Measurements from ENCODE around the gene ELN. TPM values are rescaled to one million over a fixed set of nuclear protein-coding genes. Genes with fewer than 3 reads are reported as not detected.
"Not testable (repeated sequence)": the region's sequence is repeated elsewhere in the genome, so short reads cannot be mapped to it uniquely, and the experiment has no call there.

Gene ELN
- total RNA-seq, 2 experiments from 2014 or later: not detected

GRCh38 chr7:74043523-74043951 is 15.6 kb downstream of the ELN start:
- H3K4me1 Mint-ChIP-seq: no peaks in the 10 kb centered on the region
- no peaks in the 10 kb centered on the region for H3K27me3 Mint-ChIP-seq
- DNase-seq: no peak
- CTCF ChIA-PET: no interaction called here
- POLR2A ChIA-PET: no interaction called here
- no peaks in the 10 kb centered on the region for H3K36me3 Mint-ChIP-seq (ENCODE audit: low read depth)
- no peak overlapping the region for H3K4me3 Mint-ChIP-seq
- no peak overlapping the region for H3K27ac Mint-ChIP-seq
- H3K9me3 Mint-ChIP-seq: no peaks in the 10 kb centered on the region

GRCh38 chr7:74044366-74045350 is 16.7 kb downstream of the ELN start:
- no peak overlapping the region for H3K27ac Mint-ChIP-seq
- H3K4me3 Mint-ChIP-seq: no peak overlapping the region
- CTCF ChIA-PET: interaction anchor here (2.6 kb wide), 1 partner anchor 18 kb away, joined by 8 read pairs; no protein-coding TSS in a partner anchor
- DNase-seq: no peak
- H3K36me3 Mint-ChIP-seq (ENCODE audit: low read depth): no peaks in the 10 kb centered on the region
- H3K4me1 Mint-ChIP-seq: no peaks in the 10 kb centered on the region
- H3K9me3 Mint-ChIP-seq: no peaks in the 10 kb centered on the region
- POLR2A ChIA-PET: interaction anchor here (0.6 kb wide), 1 partner anchor 604 kb away, joined by 3 read pairs; no protein-coding TSS in a partner anchor
- H3K27me3 Mint-ChIP-seq: no peaks in the 10 kb centered on the region

- H3K27ac Mint-ChIP-seq; POLR2A ChIA-PET; H3K36me3 Mint-ChIP-seq (ENCODE audit: low read depth); H3K9me3 Mint-ChIP-seq; DNase-seq; H3K4me3 Mint-ChIP-seq; H3K4me1 Mint-ChIP-seq; H3K27me3 Mint-ChIP-seq: not testable (repeated sequence)
- CTCF ChIA-PET: interaction anchor here (2.6 kb wide), 1 partner anchor 20 kb away, joined by 8 read pairs; no protein-coding TSS in a partner anchor
Observed at GRCh38 chr7:74046581-74046980, 18.6 kb downstream of the ELN start.

GRCh38 chr7:74047804-74048380 is 19.9 kb downstream of the ELN start:
- Mint-ChIP-seq H3K36me3 (ENCODE audit: low read depth) (no peaks in the 10 kb centered on the region), H3K27ac (no peak overlapping the region), H3K9me3 (no peaks in the 10 kb centered on the region), H3K27me3 (no peaks in the 10 kb centered on the region), H3K4me3 (no peak overlapping the region), H3K4me1 (no peaks in the 10 kb centered on the region)
- ChIA-PET POLR2A (no interaction called here), CTCF (no interaction called here)
- no peak for DNase-seq

GRCh38 chr7:74048999-74049599 is 21.1 kb downstream of the ELN start:
- H3K9me3 Mint-ChIP-seq: no peaks in the 10 kb centered on the region
- H3K27me3 Mint-ChIP-seq: no peaks in the 10 kb centered on the region
- H3K36me3 Mint-ChIP-seq (ENCODE audit: low read depth): no peaks in the 10 kb centered on the region
- DNase-seq: no peak
- POLR2A ChIA-PET: no interaction called here
- CTCF ChIA-PET: no interaction called here
- H3K27ac Mint-ChIP-seq: no peak overlapping the region
- H3K4me3 Mint-ChIP-seq: no peak overlapping the region
- no peaks in the 10 kb centered on the region for H3K4me1 Mint-ChIP-seq

- DNase-seq: no peak
- Mint-ChIP-seq H3K27me3 (no peaks in the 10 kb centered on the region), H3K27ac (no peak overlapping the region), H3K36me3 (ENCODE audit: low read depth) (no peaks in the 10 kb centered on the region), H3K4me1 (no peaks in the 10 kb centered on the region), H3K9me3 (no peaks in the 10 kb centered on the region), H3K4me3 (no peak overlapping the region)
- POLR2A ChIA-PET: no interaction called here
- CTCF ChIA-PET: no interaction called here
Observed at GRCh38 chr7:74049997-74050798, 22.2 kb downstream of the ELN start.

GRCh38 chr7:74051193-74051592 is 23.2 kb downstream of the ELN start:
- Mint-ChIP-seq H3K27ac (no peak overlapping the region), H3K4me1 (no peaks in the 10 kb centered on the region), H3K4me3 (no peak overlapping the region), H3K36me3 (ENCODE audit: low read depth) (no peaks in the 10 kb centered on the region), H3K9me3 (no peaks in the 10 kb centered on the region), H3K27me3 (no peaks in the 10 kb centered on the region)
- ChIA-PET POLR2A (no interaction called here), CTCF (no interaction called here)
- DNase-seq: no peak

- POLR2A ChIA-PET: no interaction called here
- Mint-ChIP-seq H3K4me3 (no peak overlapping the region), H3K27ac (no peak overlapping the region), H3K9me3 (no peaks in the 10 kb centered on the region), H3K4me1 (no peaks in the 10 kb centered on the region), H3K27me3 (no peaks in the 10 kb centered on the region), H3K36me3 (ENCODE audit: low read depth) (no peaks in the 10 kb centered on the region)
- DNase-seq: no peak
- CTCF ChIA-PET: no interaction called here
Observed at GRCh38 chr7:74051629-74052410, 23.8 kb downstream of the ELN start.

- CTCF ChIA-PET: no interaction called here
Observed at GRCh38 chr7:74052628-74053027, 24.7 kb downstream of the ELN start.

GRCh38 chr7:74053589-74054186 is 25.7 kb downstream of the ELN start:
- Mint-ChIP-seq H3K27me3 (peaks cover 8% of the 10 kb centered on the region), H3K27ac (no peak overlapping the region), H3K4me3 (no peak overlapping the region), H3K36me3 (ENCODE audit: low read depth) (no peaks in the 10 kb centered on the region), H3K9me3 (no peaks in the 10 kb centered on the region), H3K4me1 (no peaks in the 10 kb centered on the region)
- ChIA-PET CTCF (no interaction called here), POLR2A (interaction anchor here (1.1 kb wide), 1 partner anchor 120 kb away, joined by 3 read pairs; the partner anchor contains the start of gene EIF4H)
- DNase-seq: no peak

More at GRCh38 chr7:74052628-74053027, 24.7 kb downstream of the ELN start:
- no peak for DNase-seq
- Mint-ChIP-seq H3K4me3 (no peak overlapping the region), H3K36me3 (ENCODE audit: low read depth) (no peaks in the 10 kb centered on the region), H3K9me3 (no peaks in the 10 kb centered on the region), H3K4me1 (no peaks in the 10 kb centered on the region), H3K27me3 (no peaks in the 10 kb centered on the region), H3K27ac (no peak overlapping the region)
- POLR2A ChIA-PET: interaction anchor here (1.1 kb wide), 1 partner anchor 121 kb away, joined by 3 read pairs; the partner anchor contains the start of gene EIF4H

- H3K4me3 Mint-ChIP-seq: no peak overlapping the region
- H3K4me1 Mint-ChIP-seq: no peaks in the 10 kb centered on the region
- CTCF ChIA-PET: interaction anchor here (1.0 kb wide), 1 partner anchor 30 kb away, joined by 3 read pairs; no protein-coding TSS in a partner anchor
- H3K9me3 Mint-ChIP-seq: no peaks in the 10 kb centered on the region
- POLR2A ChIA-PET: no interaction called here
- no peak for DNase-seq
- H3K27me3 Mint-ChIP-seq: peaks cover 10% of the 10 kb centered on the region
- H3K36me3 Mint-ChIP-seq (ENCODE audit: low read depth): no peaks in the 10 kb centered on the region
- no peak overlapping the region for H3K27ac Mint-ChIP-seq
Observed at GRCh38 chr7:74056096-74056915, 28.3 kb downstream of the ELN start.

All from activated CD4-positive, alpha-beta memory T cell treated with anti-CD3 and anti-CD28 coated beads, Interleukin-2, amount 10 ng/mL, durations not matched to agents 7 days and 5 days (primary cell).